ENCODE data around the gene PHYHD1. TPM values are rescaled to one million over a fixed set of nuclear protein-coding genes. Genes with fewer than 3 reads are reported as not detected.

The PHYHD1 gene
- 13.6 TPM for total RNA-seq
- long read RNA-seq, partial matches to known transcripts: 1 of 4 reads
- long read RNA-seq, other reads (novel, unspliced or antisense): 3 of 4 reads

GRCh38 chr9:128920381-128921058, at the start of gene PHYHD1:
Gene PHYHD1 (plus strand): TSS chr9:128920982. CDS start chr9:128922324, 1,342 bp downstream.
- no peak for DNase-seq (ENCODE audit: low spot score)

DNA sequence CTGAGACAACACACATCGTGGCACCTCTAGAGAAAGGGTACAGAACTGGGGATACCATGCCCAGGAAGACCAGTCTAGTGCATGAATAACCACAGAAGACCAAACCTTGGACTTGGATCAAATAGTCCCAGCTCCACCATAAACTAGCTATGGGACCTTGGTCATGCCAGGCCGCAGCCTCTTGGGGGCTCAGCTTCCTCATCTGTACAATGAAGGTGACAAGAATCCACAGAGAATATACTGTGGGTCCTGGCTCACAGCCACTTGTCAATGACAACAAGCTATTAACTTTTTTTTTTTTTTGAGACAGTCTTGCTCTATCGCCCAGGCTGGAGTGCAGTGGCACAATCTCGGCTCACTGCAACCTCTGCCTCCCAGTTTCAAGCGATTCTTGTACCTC, 42.9 kb upstream of the PHYHD1 start:
- no peak for DNase-seq (ENCODE audit: low spot score)

- peak; percentile 100 for DNase-seq (ENCODE audit: low spot score)
These were observed 38.7 kb upstream of the PHYHD1 start, which contains the start of the genes KYAT1 and LRRC8A for GRCh38 chr9:128881884-128882676. Gene KYAT1 (minus strand): TSS chr9:128881950. CDS start chr9:128845405, 36,545 bp downstream. Gene LRRC8A (plus strand): TSS chr9:128882133. CDS start chr9:128907165, 25,032 bp downstream.

DNA sequence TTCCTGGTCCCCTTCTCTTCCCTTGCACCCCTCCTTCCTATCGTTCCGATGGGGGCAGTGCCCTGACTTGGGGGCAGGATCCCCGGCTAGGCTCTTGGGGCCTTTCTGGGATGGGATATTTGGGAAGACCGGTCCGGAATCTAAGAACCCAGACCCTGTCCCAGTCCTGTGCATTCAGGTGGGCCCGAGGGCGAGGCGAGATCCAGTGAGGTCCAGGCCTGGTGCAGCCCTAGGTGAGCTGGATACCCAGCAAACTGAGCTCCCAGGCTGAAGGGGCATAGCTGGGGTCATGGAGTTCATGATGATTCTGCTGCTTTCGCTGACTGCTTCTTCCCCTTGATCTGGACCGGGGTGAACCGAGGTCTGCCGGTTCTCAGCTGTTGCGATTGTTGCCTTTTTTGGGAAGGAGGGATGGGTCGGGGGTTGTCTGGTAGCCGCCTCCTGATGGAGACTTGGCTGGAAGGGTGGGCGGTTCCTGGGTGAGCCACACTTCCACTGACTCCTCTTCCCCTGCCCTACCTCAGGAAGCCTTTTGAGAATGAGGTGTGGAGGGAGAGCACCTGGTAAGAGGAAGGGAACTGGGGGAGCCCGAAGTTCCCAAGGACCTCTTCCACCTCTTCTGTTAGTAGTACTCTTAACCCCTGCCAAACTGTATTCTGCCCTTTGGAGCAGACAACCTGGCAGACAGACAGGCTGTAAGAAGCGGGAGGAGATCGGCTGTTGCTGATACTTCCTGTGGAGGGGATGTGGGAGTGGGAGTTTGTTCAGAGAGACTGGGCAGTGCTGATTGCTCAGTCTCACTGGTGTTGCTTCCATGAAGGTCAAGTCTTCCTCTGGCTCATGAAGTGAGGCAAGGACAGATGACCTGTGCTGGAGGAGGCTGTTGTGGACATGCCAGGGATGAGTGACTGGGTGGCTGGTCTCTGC, 37.8 kb upstream of the PHYHD1 start:
- DNase-seq (ENCODE audit: low spot score): no peak

- DNase-seq (ENCODE audit: low spot score): no peak
These were observed 36.6 kb upstream of the PHYHD1 start for GRCh38 chr9:128884164-128884563.

GRCh38 chr9:128885376-128885775, 35.4 kb upstream of the PHYHD1 start:
- no peak for DNase-seq (ENCODE audit: low spot score)

DNA sequence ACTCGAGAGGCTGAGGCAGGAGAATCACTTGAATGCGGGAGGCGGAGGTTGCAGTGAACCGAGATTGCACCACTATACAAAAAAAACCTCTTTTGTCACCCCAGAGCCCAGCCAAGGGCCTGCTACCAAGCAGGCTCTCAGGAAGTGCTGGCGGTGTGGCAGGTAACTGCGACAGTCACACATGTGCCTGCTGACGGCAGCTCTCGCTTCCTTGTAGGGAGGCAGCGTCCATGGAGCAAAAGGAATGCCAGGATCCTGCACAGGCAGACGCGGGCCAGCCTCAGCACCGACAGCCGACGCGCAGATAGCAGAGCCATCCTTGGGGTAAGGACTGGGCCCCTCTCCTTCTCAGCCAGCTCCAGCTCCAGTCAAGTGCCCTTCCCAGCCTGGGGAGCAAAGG, 35.0 kb upstream of the PHYHD1 start:
- DNase-seq (ENCODE audit: low spot score): no peak

DNA sequence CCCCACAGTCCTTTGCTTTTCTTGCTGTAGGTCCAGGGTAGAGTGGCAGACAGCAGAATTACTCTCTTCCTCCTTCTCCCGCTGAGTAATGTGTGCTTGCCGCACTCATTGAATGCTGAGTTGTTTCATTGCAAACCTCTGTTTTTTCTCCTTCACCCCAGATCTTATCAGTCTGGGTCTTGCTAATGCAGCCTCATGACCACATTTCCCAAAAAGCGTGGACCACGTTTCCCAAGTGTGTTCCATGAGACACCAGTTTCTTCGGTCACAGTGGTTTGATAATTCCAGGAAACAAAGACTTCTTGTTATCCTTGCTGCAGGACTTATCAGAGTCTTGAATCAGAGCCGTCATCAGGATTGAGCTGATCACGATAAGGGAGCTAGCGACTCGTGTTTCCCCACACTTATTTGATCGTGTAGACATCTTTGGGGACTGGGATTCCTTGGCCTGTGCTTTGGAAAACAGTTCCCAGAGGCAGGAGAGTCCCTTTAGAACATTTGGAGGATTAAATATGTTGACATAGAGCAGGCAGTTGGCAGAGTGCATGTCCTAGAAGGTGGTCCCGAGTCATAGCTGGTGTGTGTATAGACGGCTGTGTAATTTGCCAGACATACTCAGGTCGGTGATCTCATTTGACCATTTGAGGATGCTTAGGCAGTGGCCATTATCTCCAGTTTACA, 34.4 kb upstream of the PHYHD1 start:
- DNase-seq (ENCODE audit: low spot score): no peak

DNA sequence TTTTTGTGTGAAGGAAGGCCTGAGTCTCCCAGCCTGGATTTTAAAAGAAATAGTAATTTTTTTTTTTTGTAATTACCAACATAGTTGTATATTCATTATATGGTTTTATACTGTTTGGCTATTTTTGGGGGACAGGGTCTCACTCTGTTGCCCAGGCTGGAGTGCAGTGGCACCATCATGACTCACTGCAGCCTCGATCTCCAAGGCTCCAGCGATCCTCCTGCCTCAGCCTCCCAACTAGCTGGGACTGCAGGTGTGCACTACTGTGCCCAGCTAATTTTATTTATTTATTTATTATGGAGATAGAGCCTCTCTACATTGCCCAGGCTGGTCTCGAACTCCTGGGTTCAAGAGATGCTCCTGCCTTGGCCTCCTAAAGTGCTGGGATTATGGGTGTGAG, 33.7 kb upstream of the PHYHD1 start:
- DNase-seq (ENCODE audit: low spot score): no peak

GRCh38 chr9:128887914-128888350, 32.9 kb upstream of the PHYHD1 start:
- DNase-seq (ENCODE audit: low spot score): no peak

GRCh38 chr9:128891321-128892220, 29.2 kb upstream of the PHYHD1 start:
- no peak for DNase-seq (ENCODE audit: low spot score)

- peak; percentile 93 for DNase-seq (ENCODE audit: low spot score)
These were observed 28.4 kb upstream of the PHYHD1 start for GRCh38 chr9:128892221-128892921.

GRCh38 chr9:128893354-128893753, 27.4 kb upstream of the PHYHD1 start:
- no peak for DNase-seq (ENCODE audit: low spot score)

GRCh38 chr9:128894764-128895163, 26.0 kb upstream of the PHYHD1 start:
- no peak for DNase-seq (ENCODE audit: low spot score)

GRCh38 chr9:128895556-128895955, 25.2 kb upstream of the PHYHD1 start:
- DNase-seq (ENCODE audit: low spot score): no peak

DNA sequence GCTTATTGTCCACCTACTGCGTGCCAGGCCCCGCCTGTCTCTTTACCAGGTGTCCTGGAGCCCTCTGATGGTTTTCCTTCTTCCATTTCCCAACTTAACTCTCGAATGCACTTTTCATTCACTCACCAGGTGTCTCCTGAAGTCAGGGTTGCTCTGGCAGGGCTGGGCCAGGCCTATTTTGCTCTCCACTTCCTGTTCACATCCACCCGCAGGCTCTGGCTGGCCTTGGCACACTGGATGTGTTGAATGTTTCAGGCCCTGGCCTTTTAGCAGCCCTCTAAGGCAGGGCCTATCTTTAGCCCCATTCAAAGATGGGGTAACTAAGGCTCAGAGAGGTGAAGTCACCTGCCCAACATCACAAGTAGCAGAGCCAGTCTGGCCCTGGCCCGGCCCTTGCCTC, 22.4 kb upstream of the PHYHD1 start:
- no peak for DNase-seq (ENCODE audit: low spot score)

DNA sequence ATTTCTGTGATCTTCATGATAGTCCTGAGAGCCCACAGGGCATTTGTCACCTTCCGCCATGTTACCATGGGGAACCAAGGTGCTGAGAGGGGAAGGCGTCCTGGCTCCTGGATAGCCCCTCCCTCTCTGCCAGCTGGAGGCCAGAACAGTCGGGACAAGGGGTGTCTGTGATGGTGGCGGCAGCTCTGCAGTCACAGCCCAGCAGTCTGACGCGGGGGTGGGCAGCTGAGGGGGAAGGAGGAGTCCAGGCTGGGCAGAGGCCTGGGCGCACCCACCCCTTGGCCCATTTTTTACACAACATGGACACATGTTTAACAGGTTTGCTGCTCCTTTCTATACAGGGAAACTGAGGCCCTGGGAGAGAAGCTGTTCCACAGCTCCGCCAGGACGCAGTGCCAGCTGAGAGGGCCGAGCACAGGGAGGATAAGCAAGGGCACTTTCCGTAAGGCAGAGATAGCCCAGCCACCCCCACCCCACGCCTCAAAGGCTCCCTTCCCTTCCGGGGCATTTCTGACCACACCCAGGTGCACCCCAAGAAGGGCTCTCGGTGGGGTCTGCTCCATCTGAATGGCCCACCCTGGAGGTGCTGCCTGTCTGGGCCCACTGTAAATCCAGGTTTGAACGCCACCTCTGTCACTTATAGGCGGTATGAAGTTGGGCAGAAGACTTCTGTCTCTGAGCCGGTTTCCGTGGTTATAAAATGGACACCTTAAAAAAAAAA, 21.8 kb upstream of the PHYHD1 start:
- no peak for DNase-seq (ENCODE audit: low spot score)
